ENCODE results near the gene PKD2.
"Not testable (repeated sequence)": the region's sequence is repeated elsewhere in the genome, so short reads cannot be mapped to it uniquely, and the experiment has no call there.

Gene PKD2

DNA sequence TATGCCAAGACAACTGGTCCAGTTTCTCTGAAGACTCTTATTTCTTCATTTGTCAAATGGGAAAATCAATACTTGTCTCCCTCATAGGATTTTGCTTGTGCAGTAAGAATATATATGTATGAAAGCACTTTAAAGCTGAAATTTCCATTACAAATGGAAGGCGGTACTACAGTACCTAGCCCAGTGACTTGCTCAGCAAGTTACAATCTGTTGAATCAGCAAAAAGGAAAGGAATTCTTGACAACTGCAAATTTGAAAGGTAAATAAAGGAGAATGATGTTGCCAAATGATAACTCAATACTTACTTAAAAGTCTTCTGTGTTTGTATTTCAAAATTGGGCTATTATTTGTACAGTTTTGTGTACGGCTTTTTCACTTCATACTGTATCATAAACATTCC lies 71.1 kb downstream of the PKD2 start:
- no peak for DNase-seq

DNA sequence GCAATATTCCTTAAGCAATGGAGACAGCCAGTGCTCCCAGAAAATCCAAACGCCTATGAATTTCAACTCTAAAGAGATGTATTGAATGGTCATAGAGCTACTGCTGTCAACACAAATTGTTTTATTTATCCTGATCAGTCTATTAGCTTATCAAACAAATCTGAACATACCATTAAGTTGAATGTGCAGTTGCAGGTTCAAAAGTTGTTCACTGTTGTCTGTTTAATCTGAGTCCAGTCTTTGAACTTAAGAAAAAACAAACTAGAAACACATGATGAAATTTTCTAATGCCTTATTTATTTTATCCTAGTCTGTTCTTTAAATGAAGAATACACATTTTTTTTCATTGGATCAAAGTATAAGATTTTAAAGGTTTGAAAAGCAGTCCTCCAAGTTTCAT lies 73.2 kb downstream of the PKD2 start:
- no peak for DNase-seq

DNA sequence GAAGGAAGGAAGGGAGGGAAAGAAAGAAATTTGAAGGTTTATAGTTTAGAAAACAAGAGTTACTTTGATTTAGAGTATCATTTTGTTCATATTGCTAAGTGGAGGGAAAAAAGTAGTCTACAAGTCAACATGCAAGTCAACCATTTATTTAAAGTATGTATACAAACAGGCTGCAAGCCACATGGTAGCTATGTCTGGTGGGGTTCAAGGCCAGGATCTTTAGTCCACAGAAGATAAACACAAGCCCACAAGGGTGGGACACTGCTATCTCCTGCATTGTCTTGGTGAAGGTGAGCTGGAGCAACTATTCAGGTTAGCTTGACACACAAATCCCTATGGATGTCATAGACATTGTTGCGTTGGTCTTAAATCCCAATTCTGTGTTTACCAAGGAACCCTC lies 79.6 kb downstream of the PKD2 start:
- no peak for DNase-seq

DNA sequence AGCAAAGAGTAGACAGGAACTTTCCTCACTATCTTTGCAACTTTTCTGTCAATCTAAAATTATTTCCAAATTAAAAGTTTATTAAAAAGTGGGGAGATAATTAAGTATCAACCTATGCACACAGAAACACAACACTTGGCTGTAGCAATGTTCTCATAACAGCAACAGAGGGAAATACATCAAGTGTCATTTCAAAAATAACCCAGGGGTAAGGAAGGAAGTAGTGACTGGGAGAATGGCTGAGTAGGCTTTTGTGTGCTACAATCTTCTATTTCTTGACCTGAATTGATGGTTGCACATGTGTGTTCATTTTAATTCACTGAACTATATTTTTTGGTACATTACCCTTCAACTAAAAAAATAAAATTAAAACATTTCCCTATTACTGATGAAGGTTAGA lies 83.5 kb downstream of the PKD2 start:
- no peak for DNase-seq

DNA sequence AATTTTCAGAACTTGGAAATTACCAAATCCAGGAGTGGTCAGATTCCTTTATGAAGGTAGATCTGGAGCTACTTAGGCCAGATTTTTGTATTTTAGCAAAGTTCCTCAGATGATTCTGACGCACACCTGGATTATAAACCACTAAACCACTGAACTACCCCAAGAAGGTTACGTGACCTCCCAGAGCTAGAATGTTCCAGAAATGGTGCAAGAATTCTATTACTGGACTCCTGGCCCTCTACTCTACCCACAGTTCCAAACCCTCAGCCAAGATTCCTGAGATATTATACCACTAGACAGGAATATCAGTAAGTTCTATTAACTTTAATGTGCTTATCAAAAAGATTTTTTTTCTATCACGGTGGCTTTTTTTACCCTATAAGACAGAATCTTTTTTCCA lies 83.9 kb downstream of the PKD2 start:
- DNase-seq, result no peak

DNA sequence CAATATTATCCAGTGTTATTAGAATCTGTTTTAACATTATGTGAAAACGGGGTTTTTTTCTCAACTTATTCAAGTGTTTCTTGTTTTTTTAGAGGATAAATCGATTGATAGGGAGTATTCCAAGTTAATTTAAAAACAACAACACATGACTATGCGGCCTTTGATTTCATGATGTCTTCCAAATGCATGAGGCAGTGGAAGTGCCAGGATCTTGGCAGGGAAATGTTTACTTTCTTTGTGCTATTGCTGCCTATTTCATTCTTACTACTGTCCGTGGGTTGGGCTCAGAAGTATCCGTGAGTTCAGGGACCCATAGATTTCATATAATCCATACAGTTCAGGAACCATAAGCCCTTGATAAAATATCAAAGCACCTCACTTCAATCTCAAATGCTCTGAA lies 86.4 kb downstream of the PKD2 start:
- DNase-seq, result no peak

DNA sequence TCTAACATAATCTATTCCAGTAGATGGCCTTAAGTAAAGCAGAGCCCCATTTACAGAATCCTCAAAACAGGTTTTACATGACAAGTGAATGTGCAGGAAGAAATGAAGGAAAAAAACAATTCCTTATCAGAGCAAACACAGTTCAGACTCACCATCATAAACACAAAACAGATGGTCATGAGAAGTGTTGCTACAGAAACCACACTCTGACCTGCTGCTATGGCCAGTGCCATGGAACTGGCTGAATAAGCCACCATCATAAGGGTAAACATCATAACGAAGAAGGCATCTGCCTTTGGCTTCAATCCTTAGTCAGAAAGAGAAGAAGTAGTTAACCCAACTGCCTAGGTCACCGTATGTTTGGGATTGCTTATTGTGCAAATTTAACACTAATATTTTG lies 89.9 kb downstream of the PKD2 start:
- no peak for DNase-seq

DNA sequence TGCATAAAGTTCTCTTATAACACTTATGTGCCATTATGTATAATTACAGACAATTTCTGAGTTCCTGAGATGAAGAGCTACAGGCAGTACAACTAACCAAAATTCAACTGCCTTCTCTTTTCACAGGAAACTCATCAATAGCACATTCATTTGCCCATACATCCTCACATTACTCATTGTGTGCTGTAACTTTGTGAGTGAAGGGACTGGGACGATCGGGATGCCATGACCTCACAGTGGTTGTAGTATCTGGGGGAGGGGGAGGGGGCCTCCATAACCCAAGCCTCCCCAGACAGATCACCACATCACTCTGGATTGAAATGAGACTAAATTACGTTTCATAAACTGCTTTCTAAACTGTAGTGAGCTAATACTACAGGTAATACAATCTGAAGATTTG lies 90.3 kb downstream of the PKD2 start:
- DNase-seq, result no peak

DNA sequence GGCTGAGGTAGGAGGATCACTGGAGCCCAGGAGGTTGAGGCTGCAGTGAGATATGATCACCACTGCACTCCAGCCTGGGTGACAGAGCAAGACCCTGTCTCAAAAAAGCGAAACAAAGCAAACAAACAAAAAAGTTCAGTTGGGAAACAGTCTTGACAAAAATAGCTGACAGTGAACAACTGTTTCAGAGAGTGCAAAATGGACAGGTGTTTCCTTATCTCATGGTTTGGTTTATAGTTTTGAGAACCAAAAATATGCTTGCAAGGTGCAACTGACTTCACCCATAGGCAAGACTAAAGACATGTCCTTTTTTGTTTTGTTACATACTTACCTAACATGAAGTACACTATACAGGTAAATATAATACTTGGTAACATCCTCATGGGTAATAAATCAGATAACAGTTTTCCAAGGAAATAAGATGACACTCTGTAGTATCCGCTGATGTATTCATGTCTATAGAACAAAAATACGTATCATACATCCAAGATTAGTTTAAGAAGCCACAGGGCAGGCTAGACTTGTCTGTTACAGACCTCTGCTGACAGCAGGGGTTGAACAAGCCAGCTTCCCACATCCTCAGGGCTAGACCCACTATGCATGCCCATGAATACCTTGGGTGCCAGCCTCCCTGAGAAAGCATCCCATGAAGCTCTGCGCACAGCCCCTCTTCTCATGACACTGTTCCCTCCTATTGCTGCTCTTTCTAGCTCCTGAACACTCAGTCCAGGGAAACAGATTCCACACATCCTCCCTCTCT lies 91.7 kb downstream of the PKD2 start:
- no peak for DNase-seq

DNA sequence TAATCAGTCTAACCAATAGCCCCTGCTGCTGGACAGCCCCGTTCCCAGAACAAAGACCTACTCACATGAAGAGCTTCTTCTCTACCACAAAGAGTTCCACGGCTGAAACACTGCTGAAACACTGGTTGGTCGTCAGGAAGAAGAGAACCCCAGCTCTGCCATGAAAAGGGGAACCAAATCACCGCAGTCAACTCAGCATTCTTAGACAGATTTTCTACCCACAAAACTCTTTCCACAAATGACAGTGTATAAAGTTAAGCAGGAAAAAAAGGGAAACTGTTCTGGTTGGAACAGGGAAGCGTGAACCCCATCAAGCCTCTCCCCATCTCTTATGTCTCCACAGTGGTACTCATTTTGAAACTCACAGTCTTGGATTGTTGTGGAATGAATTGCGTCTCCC lies 93.7 kb downstream of the PKD2 start:
- DNase-seq, result no peak

DNA sequence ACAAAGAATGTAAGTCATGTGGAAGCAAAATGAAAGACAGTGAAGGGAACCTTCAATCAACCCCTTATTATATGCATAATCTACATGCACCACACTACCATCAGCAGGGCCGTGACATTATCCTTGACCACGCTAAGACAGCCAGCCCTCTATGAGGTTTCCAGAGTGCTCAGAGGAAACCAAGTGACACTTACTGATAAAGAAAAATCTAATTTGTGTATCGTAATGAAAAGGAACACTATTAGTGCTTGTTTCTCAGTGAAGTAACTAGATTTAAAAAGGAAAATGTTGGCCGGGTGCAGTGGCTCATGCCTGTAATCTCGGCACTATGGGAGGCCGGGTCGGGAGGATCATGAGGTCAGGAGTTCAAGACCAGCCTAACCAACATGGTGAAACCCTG lies 94.6 kb downstream of the PKD2 start:
- no peak for DNase-seq

DNA sequence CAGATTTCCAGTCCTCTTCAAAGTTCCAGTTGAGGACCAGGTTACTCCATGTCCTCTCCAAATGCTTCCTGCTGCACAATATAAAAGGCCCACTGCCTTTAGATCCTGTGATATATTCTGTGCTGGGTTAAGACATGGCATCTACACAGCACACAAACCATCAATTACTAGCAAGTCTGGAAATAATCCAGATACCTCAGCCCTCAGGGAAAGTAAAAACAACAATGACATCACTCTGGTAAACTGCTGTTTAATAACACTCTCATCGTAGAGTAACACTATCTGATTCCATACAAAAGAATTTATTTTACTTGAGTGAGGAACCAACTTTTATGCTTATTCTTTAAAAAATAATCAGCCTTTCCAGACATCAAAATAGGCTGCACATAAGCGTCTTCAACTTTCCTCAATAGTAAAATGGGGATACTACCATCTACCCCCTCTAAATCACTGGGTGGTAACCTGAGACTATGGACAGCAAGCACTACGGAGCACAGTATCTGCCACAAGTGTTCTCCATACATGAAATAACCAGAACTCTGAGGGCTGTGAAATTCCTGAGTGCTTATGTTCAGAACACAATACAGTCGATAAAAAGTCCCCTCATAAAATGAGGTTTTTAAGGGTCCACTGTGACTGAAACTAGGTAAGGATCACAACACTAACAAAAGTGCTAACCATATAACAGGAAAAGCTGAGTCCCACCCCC lies 97.6 kb downstream of the PKD2 start:
- no peak for DNase-seq

DNA sequence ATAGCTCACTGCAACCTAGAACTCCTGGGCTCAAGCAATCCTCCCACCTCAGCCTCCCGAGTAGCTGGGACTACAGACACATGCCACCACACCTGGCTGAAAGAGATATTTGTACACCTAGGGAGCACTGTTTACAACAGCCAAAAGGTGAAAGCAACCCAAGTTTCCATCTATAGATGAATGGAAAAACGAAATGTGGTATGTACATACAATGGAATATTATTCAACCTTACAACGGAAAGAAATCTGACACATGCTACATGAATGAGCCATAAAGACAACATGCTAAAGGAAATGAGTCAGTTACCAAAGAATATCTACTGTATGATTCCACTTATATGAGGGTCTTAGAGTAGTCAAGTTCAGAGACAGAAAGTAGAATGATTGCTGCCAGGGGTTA lies 98.8 kb downstream of the PKD2 start:
- no peak for DNase-seq

DNA sequence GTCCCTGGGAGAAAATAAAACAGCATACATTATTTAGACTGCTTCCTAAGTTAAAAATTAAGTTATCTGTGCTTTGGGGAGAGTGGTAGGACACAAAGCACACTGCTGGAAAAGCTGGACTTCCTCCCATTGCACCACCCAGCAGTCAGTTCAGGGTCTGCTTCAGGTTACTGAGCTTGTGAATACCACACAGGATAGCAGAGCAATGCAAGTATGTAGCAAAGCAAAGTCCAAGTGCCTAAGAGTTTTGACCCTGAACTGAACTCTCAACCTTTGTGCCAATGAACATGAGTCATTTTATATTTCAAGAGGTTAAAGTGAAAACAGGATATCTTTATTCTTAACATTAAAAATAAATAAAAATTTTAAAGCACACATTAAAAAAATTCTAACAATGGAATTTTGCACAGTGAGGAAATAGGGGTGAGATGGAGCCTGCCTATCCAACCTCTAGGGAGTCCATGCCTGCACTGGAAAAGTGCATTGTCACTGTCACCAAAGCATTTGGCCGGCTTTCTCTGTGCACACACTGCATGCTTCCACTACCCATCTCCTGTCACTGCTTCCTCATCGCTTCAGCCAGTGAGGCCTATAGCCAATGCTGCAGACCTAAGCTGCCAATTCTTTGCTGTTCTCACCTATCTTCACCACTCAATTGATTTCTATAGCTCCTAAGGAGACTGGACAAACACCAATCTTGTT lies 100.1 kb downstream of the PKD2 start:
- DNase-seq, result no peak

DNA sequence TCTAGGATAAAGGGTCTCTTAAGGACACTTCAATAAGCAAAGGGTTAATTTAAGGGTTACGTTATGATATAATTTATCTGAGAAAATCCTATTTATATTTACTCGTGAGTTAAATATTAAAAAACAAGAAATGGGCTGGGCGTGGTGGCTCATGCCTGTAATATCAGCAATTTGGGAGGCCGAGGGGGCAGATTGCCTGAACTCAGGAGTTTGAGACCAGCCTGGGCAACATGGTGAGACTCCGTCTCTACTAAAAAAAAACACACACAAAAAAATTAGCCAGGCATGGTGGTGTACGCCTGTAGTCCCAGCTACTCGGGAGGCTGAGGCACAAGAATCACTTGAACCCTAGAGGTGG lies 100.7 kb downstream of the PKD2 start:
- DNase-seq, result not testable (repeated sequence)

DNA sequence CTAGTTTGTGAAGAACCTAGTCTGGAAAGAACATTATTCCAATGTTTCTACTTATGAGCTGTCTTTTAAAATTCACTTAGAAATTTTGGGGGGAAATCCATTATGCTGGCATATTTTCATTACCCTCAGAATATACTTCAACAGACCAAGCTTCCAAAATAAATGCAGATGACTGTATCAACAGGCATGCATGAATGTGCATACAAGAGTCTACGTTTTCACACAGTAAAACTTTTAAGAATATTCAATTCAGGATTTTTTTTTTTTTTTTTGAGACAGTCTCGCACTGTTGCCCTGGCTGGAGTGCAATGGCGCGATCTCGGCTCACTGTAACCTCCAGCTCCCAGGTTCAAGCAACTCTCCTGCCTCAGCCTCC lies 101.3 kb downstream of the PKD2 start:
- DNase-seq, result no peak

DNA sequence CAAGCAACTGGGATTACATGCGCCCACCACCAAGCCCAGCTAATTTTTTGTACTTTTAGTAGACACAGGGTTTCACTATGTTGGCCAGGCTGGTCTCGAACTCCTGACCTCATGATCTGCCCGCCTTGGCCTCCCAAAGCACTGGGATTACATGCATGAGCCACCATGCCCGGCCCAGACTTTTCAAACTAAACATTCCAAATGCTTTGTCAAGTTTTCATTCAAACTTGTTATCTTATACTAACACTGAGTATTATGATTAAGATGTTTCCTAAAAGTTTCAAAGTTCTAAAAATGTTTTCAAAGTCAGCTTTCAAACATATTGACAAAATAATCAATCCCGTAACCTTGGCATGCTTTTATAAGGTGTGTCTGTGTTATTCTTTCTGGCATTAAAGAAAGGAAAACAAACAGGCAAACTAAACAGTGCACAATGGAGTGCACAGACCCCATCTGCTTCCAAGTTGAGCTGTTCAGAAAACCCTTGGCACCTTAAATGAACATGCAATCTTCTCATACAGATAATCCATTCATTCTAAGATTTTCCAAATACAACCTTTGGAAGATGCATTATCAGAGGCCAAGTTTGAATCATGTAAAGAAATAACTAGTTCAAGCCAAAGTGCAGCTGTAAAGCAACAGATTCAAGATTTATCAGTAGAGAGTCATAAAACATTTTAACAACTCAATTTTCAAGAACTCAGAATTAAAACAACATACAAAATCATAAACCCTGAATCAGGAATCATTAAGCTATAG lies 101.9 kb downstream of the PKD2 start:
- no peak for DNase-seq

DNA sequence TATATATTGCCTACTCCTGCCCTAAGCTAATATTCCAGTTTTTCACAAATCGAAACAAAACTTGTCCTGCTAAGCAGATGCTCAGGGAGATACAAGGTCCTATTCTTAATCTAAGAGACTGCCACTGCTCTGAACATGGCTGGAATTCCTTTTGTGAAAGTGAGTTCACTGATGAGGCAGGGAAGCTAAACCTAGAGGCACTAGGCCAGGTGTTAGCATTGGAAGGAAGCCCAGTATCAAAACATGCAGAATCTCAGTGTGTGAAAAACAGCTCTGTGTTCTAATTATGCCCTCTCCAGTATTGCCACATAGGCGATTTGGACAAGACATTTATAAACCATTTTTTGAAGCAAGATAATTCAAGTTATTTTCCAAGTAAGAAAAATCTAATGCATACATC lies 103.4 kb downstream of the PKD2 start:
- no peak for DNase-seq

DNA sequence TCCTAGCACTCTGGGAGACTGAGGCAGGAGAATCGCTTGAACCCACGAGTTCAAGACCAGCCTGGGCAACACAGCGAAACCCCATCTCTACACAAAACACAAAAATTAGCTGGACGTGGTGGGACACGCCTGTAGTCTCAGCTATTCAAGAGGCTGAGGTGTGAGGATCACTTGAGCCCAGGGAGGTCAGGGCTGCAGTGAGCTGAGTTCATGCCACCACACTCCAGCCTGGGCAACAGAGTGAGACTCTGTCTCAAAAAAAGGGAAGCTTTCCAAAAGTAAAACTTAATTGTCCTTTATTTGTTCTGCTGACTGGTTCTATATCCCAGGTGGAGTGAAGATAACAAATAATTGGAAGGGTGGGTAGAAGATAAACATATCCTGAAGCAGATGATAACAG lies 105.4 kb downstream of the PKD2 start:
- no peak for DNase-seq

DNA sequence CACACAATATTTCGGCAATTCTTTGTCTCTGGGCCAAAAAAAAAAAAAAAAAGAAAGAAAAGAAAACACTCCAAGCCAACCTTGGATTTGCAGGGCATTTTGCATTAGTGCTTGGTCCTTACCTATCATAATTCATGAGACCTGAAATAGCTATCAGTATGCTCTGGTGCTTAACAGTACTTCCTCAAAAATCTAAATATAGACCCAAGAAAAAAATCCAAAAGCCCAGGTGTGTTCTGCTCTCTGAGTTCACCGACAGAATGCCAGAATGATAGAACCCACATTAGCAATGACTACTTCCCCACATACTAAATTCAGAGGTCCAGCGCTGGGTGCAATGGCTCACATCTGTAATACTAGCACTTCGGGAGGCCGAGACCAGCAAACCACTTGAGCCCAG lies 108.2 kb downstream of the PKD2 start:
- no peak for DNase-seq

DNA sequence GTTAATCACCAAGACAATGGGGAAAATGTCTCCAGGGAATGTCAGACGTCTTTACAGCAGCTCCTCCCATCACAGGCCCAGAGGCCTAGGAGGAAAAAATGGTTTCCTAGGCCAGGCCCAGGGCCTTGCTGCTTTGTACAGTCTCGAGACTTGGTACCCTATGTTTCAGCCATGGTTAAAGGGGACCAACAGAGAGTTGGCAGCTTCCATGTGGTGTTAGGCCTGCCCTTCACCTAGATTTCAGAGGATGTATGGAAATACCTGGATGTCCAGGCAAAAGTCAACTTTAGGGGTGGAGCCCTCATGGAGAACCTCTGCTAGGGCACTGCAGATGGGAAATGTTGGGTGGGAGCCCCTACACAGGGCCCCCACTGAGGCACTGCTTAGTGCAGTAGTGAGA lies 112.5 kb downstream of the PKD2 start:
- DNase-seq, result no peak

DNA sequence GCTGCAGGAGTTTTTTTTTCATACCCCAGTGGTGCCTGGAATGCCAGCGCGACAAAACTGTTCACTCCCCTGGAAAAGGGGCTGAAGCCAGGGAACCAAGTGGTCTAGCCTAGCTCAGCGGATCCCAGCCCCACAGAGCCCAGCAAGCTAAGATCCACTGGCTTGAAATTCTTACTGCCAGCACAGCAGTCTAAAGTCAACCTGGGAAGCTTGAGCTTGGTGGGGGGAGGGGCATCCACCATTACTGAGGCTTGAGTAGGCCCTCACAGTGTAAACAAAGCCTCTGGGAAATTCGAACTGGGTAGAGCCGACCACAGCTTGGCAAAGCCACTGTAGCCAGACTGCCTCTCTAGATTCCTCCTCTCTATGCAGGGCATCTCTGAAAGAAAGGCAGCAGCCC lies 114.8 kb downstream of the PKD2 start:
- DNase-seq, result not testable (repeated sequence)
